Measurements from ENCODE around the gene FGD5. TPM values are rescaled to one million over a fixed set of nuclear protein-coding genes. Genes with fewer than 3 reads are reported as not detected.

The FGD5 gene
- total and polyA plus RNA-seq, 9 of the 15 experiments (the other 6 are each of a cell fraction or from before 2014, with no cell fraction given) = 0.18 TPM; not detected in 8

DNA sequence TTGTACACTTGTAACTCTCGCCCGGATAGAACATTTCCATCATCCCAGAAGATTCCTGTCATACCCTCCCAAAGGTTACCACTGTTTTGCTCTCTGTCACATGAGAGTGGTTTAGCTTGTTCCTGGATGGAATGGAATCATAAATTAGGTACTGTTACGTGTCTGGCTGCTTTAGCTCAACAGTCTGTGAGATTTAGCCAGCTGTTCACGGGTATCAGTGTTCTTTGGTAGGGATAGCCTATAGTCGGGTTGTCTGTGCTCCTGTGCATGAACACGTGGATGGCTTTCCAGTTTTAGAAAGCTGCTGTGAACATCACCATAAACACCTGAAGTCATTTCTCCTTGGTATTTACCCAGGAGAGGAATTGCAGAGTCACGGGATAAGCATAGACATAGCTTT lies 70.4 kb downstream of the FGD5 start:
- Histone ChIP-seq H3K27ac (ENCODE audit: extremely low read depth, low read depth, low read length) (no peak overlapping the region), H3K9ac (ENCODE audit: insufficient read depth in 1 of 2, low read depth in 2 of 2, low read length in 2 of 2) (no peak overlapping the region), H2AFZ (ENCODE audit: low read depth, low read length) (no peak overlapping the region), H3K4me3 (no peak overlapping the region), H3K79me2 (ENCODE audit: control insufficient read depth, insufficient read depth, low read length) (no peaks in the 10 kb centered on the region), H3K27me3 (ENCODE audit: control insufficient read depth in 2 of 2, insufficient read depth in 2 of 2, low read length in 2 of 2) (peaks cover 66 to 67% of the 10 kb centered on the region in 2 experiments), H4K20me1 (replicated peaks; ENCODE audit: control insufficient read depth, insufficient read depth, low read length) (0 out of 2 replicates have a peak, but pooled peaks cover 5% of the 10 kb centered on the region), H3K4me1 (replicated peaks in 1 of 2; ENCODE audit: control insufficient read depth in 2 of 2, insufficient read depth in 2 of 2, low read length in 2 of 2) (no peaks in the 10 kb centered on the region; a peak in 1 of 5 replicates), H3K4me2 (ENCODE audit: insufficient read depth, low read length) (no peak overlapping the region), H3K36me3 (ENCODE audit: control insufficient read depth, insufficient read depth, low read length) (no peaks in the 10 kb centered on the region), H3K9me1 (ENCODE audit: control insufficient read depth, insufficient read depth, low read length) (no peaks in the 10 kb centered on the region), H3K9me3 (replicated peaks; ENCODE audit: control insufficient read depth, insufficient read depth, low read depth, low read length) (no peaks in the 10 kb centered on the region)
- ATAC-seq (no peak), DNase-seq (ENCODE audit: extremely low read depth in 1 of 4, low spot score in 3 of 4) (no peak), FAIRE-seq (no peak)
- CTCF ChIA-PET (ENCODE audit: low intra/inter-chr PET ratio) = no interaction called here
- in situ Hi-C loops (cut with MboI) = no loop called here
- intact Hi-C loops (cut with micrococcal nuclease) = no loop called here
- 0% methylated on average over 7 of the region's 7 CpGs for WGBS (ENCODE audit: insufficient coverage, low coverage, missing lambda C conversion rate)
- BruUV-seq (replicated peaks) = no TSS peak
- POLR2A ChIA-PET = interaction anchor here (0.7 to 1.2 kb wide), 2 partner anchors 10 to 28 kb away, joined by 4 to 5 read pairs; no protein-coding TSS in a partner anchor
- no peak for TF ChIP-seq PRPF4 (IDR thresholded peaks at IDR 0.05; ENCODE audit: insufficient read depth, low read depth, low read length, poor library complexity, severe bottlenecking)
- TF ChIP-seq ZNF561 (CRISPR knock-in tag; conservative IDR thresholded peaks at IDR 0.05) = no peak
- no peak for TF ChIP-seq ETV5 (CRISPR knock-in tag; IDR thresholded peaks at IDR 0.05; ENCODE audit: low read depth)
- no peak for TF ChIP-seq HNRNPL (IDR thresholded peaks at IDR 0.05; ENCODE audit: low read depth, low read length)
- TF ChIP-seq REST (IDR thresholded peaks at IDR 0.05; ENCODE audit: borderline replicate concordance) = no peak
- no peak for TF ChIP-seq REST (CRISPR knock-in tag; IDR thresholded peaks at IDR 0.05; ENCODE audit: low read depth)
- no peak for TF ChIP-seq SP1 (CRISPR knock-in tag; IDR thresholded peaks at IDR 0.05)
- TF ChIP-seq ZNF699 (CRISPR knock-in tag; IDR thresholded peaks at IDR 0.05; ENCODE audit: insufficient replicate concordance) = no peak
- TF ChIP-seq ZNF57 (CRISPR knock-in tag; IDR thresholded peaks at IDR 0.05) = no peak
- TF ChIP-seq CLOCK (CRISPR knock-in tag; IDR thresholded peaks at IDR 0.05; ENCODE audit: borderline replicate concordance) = no peak
- no peak for TF ChIP-seq TAF15 (IDR thresholded peaks at IDR 0.05; ENCODE audit: low read depth, low read length)
- no peak for TF ChIP-seq POLR2B (IDR thresholded peaks at IDR 0.05; ENCODE audit: low read depth, partially characterized antibody)

Data from K562 (cell line).